ENCODE data around the gene QDPR.

GRCh38 chr4:17492876-17493275 lies 19.0 kb downstream of the QDPR start:
- TF ChIP-seq CTCF (IDR thresholded peaks at IDR 0.05; ENCODE audit: insufficient read depth, low read length, poor library complexity, severe bottlenecking) (no peak), EZH2phosphoT487 (conservative IDR thresholded peaks at IDR 0.05; ENCODE audit: low read length) (no peak)
